CD14-positive monocyte (primary cell): ENCODE results near the gene DOCK3. TPM values are rescaled to one million over a fixed set of nuclear protein-coding genes. Genes with fewer than 3 reads are reported as not detected.

Experiments used
- DNase-seq, 3 donors: peaks; one replicate each; pipeline ENCODE4 v3.0.0-alpha.2; 2011 to 2022
- H2AFZ ChIP-seq: 2 replicates; pipeline ENCODE4 v1.6.0; 2012; ENCODE audit warnings: mild to moderate bottlenecking, low read depth, low read length, inconsistent platforms; ENCODE audit not compliant: insufficient read depth, poor library complexity, severe bottlenecking
- H3K27ac ChIP-seq, 2 donors: 1 replicate in 1 of 2; 2 replicates in 1 of 2; pipeline ENCODE4 v1.5.1; 2012 to 2013; ENCODE audit warnings: low read length in 2 of 2, control low read depth in 1 of 2, inconsistent platforms in 1 of 2, low read depth in 1 of 2, mild to moderate bottlenecking in 1 of 2
- H3K27me3 ChIP-seq, 2 donors: one replicate each; pipeline versions ENCODE4 v1.6.0 to v1.6.1; 2011 to 2013; ENCODE audit warnings: low read length in 2 of 2; ENCODE audit not compliant: control insufficient read depth in 2 of 2, insufficient read depth in 2 of 2
- H3K36me3 ChIP-seq, 2 donors: replicated peaks in 1 of 2; 1 replicate in 1 of 2; 2 replicates in 1 of 2; pipeline versions ENCODE4 v1.5.1 to v1.6.1; 2012 to 2013; ENCODE audit warnings: low read length in 2 of 2, control low read depth in 1 of 2, inconsistent platforms in 1 of 2, mild to moderate bottlenecking in 1 of 2; ENCODE audit not compliant: insufficient read depth in 2 of 2, control insufficient read depth in 1 of 2
- H3K4me1 ChIP-seq, 2 donors: 1 replicate in 1 of 2; 2 replicates in 1 of 2; pipeline versions ENCODE4 v1.5.1 to v1.6.1; 2012 to 2013; ENCODE audit warnings: low read length in 2 of 2, control low read depth in 1 of 2, inconsistent platforms in 1 of 2, mild to moderate bottlenecking in 1 of 2, moderate library complexity in 1 of 2; ENCODE audit not compliant: insufficient read depth in 2 of 2, control insufficient read depth in 1 of 2
- H3K4me2 ChIP-seq: replicated peaks from 2 replicates; pipeline ENCODE3; 2012; ENCODE audit warnings: low read length, moderate library complexity, mild to moderate bottlenecking; ENCODE audit not compliant: poor library complexity, severe bottlenecking; ENCODE audit errors: extremely low read depth
- H3K4me3 ChIP-seq, 3 experiments: fragments of 200-600 bp in 1 of 3; sonication (generic) in 1 of 3; replicated peaks in 1 of 3; 1 replicate in 2 of 3; 2 replicates in 1 of 3; pipeline ENCODE4 v1.5.1; 2011 to 2013; ENCODE audit warnings: low read length in 3 of 3, mild to moderate bottlenecking in 3 of 3, control low read depth in 2 of 3, low read depth in 2 of 3, inconsistent platforms in 1 of 3, moderate library complexity in 1 of 3
- H3K79me2 ChIP-seq: 2 replicates; pipeline ENCODE4 v1.6.0; 2012; ENCODE audit warnings: mild to moderate bottlenecking, control low read depth, inconsistent platforms, low read length, moderate library complexity; ENCODE audit not compliant: insufficient read depth
- H3K9ac ChIP-seq: 2 replicates; pipeline ENCODE4 v1.6.0; 2017; ENCODE audit warnings: low read length, mild to moderate bottlenecking; ENCODE audit not compliant: insufficient read depth, poor library complexity, severe bottlenecking
- H3K9me3 ChIP-seq, 2 donors: replicated peaks in 1 of 2; 1 replicate in 1 of 2; 2 replicates in 1 of 2; pipeline versions ENCODE4 v1.5.1 to v1.6.1; 2012 to 2013; ENCODE audit warnings: low read length in 2 of 2, control low read depth in 1 of 2; ENCODE audit not compliant: control insufficient read depth in 1 of 2, insufficient read depth in 1 of 2
- H4K20me1 ChIP-seq: 2 replicates; pipeline ENCODE4 v1.6.0; 2012; ENCODE audit warnings: mild to moderate bottlenecking, low read length, control low read depth, moderate library complexity; ENCODE audit not compliant: insufficient read depth
- H3K27ac Mint-ChIP-seq, 7 donors: one replicate each; pipeline ENCODE4 v1.8.0; 2020; ENCODE audit warnings: mild to moderate bottlenecking in 7 of 7, mixed read lengths in 7 of 7, moderate library complexity in 6 of 7, inconsistent platforms in 2 of 7
- H3K27me3 Mint-ChIP-seq, 3 donors: one replicate each; pipeline ENCODE4 v1.8.0; 2021 to 2022; ENCODE audit warnings: low read depth in 3 of 3, mild to moderate bottlenecking in 3 of 3, mixed read lengths in 3 of 3, moderate library complexity in 3 of 3, inconsistent platforms in 1 of 3
- H3K36me3 Mint-ChIP-seq, 2 donors: one replicate each; pipeline ENCODE4 v1.8.0; 2020; ENCODE audit warnings: mixed read lengths in 2 of 2, inconsistent platforms in 1 of 2, mild to moderate bottlenecking in 1 of 2
- H3K4me1 Mint-ChIP-seq: one replicate; pipeline ENCODE4 v1.8.0; 2020; ENCODE audit warnings: mild to moderate bottlenecking, mixed read lengths
- H3K4me3 Mint-ChIP-seq, 2 donors: one replicate each; pipeline ENCODE4 v1.8.0; 2020; ENCODE audit warnings: mild to moderate bottlenecking in 2 of 2, mixed read lengths in 2 of 2, moderate library complexity in 1 of 2
- H3K9me3 Mint-ChIP-seq, 7 donors: one replicate each; pipeline ENCODE4 v1.8.0; 2020 to 2022; ENCODE audit warnings: mixed read lengths in 7 of 7, mild to moderate bottlenecking in 6 of 7, moderate library complexity in 6 of 7, inconsistent platforms in 2 of 7
- WGBS: methylation state at CpG from one replicate; pipeline ENCODE4 v1.1.5; 2013; ENCODE audit warnings: missing lambda C conversion rate; ENCODE audit not compliant: insufficient coverage; 5-methylcytosine and 5-hydroxymethylcytosine counted together
- intact Hi-C, 2 donors: fragments of 100-400 bp; cut with micrococcal nuclease; formaldehyde crosslinking; loops; one replicate each; pipeline versions ENCODE4 v1.15.0 to v1.15.1; 2023
- polyA plus RNA-seq, 3 donors: library from polyadenylated mRNA; depleted of rRNA in 1 of 3; unstranded in 2 of 3; stranded (reverse) in 1 of 3; fragments of 300-500 nt in 2 of 3; fragments of >200 nt in 1 of 3; fragmentation: Illumina TruSeq in 2 of 3; gene quantifications; 1 replicate in 2 of 3; 2 replicates in 1 of 3; pipeline ENCODE4 v1.2.3, GENCODE V29; 2012 to 2021
- TF ChIP-seq, protein P1 (sequence below): fragments of 200-600 bp; IDR thresholded peaks from one replicate; pipeline ENCODE4 v1.8.0; 2022; ENCODE audit warnings: antibody characterized with exemption, mild to moderate bottlenecking

The DOCK3 gene
- polyA plus RNA-seq, 3 donors, result 0.03 TPM; not detected in 1

GRCh38 chr3:50658831-50659230, 15.9 kb upstream of the DOCK3 start:
- Histone ChIP-seq H3K27ac (no peak overlapping the region), H4K20me1 (peaks cover 28% of the 10 kb centered on the region), H3K4me2 (no peak overlapping the region), H3K4me3 (no peak overlapping the region), H2AFZ (no peak overlapping the region), H3K27me3 (no peaks in the 10 kb centered on the region), H3K9ac (no peak overlapping the region), H3K4me1 (peaks cover 23 to 34% of the 10 kb centered on the region in 2 donors), H3K36me3 (no peaks in the 10 kb centered on the region), H3K9me3 (no peaks in the 10 kb centered on the region), H3K79me2 (no peaks in the 10 kb centered on the region)
- intact Hi-C loops, result loop anchor here in 1 of 2 donors (10.0 kb wide), 1 partner anchor 84 kb away; no protein-coding TSS in a partner anchor
- TF ChIP-seq, protein P1, sequence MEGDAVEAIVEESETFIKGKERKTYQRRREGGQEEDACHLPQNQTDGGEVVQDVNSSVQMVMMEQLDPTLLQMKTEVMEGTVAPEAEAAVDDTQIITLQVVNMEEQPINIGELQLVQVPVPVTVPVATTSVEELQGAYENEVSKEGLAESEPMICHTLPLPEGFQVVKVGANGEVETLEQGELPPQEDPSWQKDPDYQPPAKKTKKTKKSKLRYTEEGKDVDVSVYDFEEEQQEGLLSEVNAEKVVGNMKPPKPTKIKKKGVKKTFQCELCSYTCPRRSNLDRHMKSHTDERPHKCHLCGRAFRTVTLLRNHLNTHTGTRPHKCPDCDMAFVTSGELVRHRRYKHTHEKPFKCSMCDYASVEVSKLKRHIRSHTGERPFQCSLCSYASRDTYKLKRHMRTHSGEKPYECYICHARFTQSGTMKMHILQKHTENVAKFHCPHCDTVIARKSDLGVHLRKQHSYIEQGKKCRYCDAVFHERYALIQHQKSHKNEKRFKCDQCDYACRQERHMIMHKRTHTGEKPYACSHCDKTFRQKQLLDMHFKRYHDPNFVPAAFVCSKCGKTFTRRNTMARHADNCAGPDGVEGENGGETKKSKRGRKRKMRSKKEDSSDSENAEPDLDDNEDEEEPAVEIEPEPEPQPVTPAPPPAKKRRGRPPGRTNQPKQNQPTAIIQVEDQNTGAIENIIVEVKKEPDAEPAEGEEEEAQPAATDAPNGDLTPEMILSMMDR, result no peak
- H3K9me3 Mint-ChIP-seq, result no peaks in the 10 kb centered on the region
- H3K4me3 Mint-ChIP-seq, result no peak overlapping the region
- H3K4me1 Mint-ChIP-seq, result peaks cover 39% of the 10 kb centered on the region
- peaks cover 2 to 8% (median 5%) of the 10 kb centered on the region in 3 donors for H3K27me3 Mint-ChIP-seq
- 93% methylated on average over 3 of the region's 3 CpGs for WGBS
- no peak for DNase-seq
- peak overlapping the region in 1 of 7 donors; percentile 47 for H3K27ac Mint-ChIP-seq
- no peaks in the 10 kb centered on the region for H3K36me3 Mint-ChIP-seq

- H3K27ac Mint-ChIP-seq, result no peak overlapping the region
- H3K27me3 Mint-ChIP-seq, result peaks cover 2 to 7% (median 5%) of the 10 kb centered on the region in 3 donors
- peaks cover 32% of the 10 kb centered on the region for H3K4me1 Mint-ChIP-seq
- H3K4me3 ChIP-seq, result no peak overlapping the region
- H3K79me2 ChIP-seq, result no peaks in the 10 kb centered on the region
- DNase-seq, result no peak
- H3K4me3 Mint-ChIP-seq, result no peak overlapping the region
- no peak overlapping the region for H3K4me2 ChIP-seq
- H3K36me3 Mint-ChIP-seq, result peaks cover 0 to 4% of the 10 kb centered on the region in 2 donors
- TF ChIP-seq, protein P1, result no peak
- intact Hi-C loops, result no loop called here
- no peaks in the 10 kb centered on the region for H3K36me3 ChIP-seq
- H3K9me3 ChIP-seq, result no peaks in the 10 kb centered on the region
- H3K27me3 ChIP-seq, result no peaks in the 10 kb centered on the region
- H3K9me3 Mint-ChIP-seq, result no peaks in the 10 kb centered on the region
- H3K4me1 ChIP-seq, result peaks cover 29 to 34% of the 10 kb centered on the region in 2 donors
- H3K27ac ChIP-seq, result no peak overlapping the region
- WGBS, result 97% methylated on average over 7 of the region's 10 CpGs
- peaks cover 12% of the 10 kb centered on the region for H4K20me1 ChIP-seq
- no peak overlapping the region for H2AFZ ChIP-seq
- no peak overlapping the region for H3K9ac ChIP-seq
These were observed 14.3 kb upstream of the DOCK3 start for GRCh38 chr3:50660386-50660785.
